OCI-LY1 (cell line): Measurements from ENCODE around the gene SCN8A.

ENCODE experiments used
- CTCF ChIP-seq: fragments of 200-600 bp; sonication (generic), shearing (Covaris generic); IDR thresholded peaks from 2 replicates; pipeline ENCODE4 v1.5.1; 2017; ENCODE audit warnings: mild to moderate bottlenecking, antibody characterized with exemption, low read length, moderate library complexity, mixed read lengths
- EZH2 ChIP-seq: fragments of 200-600 bp; sonication (generic), shearing (Covaris generic); IDR thresholded peaks from 2 replicates; pipeline ENCODE4 v1.8.0; 2017; ENCODE audit warnings: borderline replicate concordance, mixed run types, mild to moderate bottlenecking, antibody characterized with exemption, low read length, moderate library complexity, mixed read lengths

- no peak for TF ChIP-seq CTCF
- TF ChIP-seq EZH2: no peak
Observed at GRCh38 chr12:51817027-51817953, 226.3 kb downstream of the SCN8A start.
